Measurements from ENCODE around the gene DNAH2. TPM values are rescaled to one million over a fixed set of nuclear protein-coding genes. Genes with fewer than 3 reads are reported as not detected.

DNAH2 gene
- total and polyA plus RNA-seq, 4 donors, result 1.5 to 14.0 (median 7.6) TPM

GRCh38 chr17:7873051-7873450 lies 155.5 kb downstream of the DNAH2 start:
- WGBS, 2 donors, result 61 to 76% methylated on average over 4 of the region's 4 CpGs
- DNase-seq, result no peak
- Histone ChIP-seq H3K27ac (ENCODE audit: low read depth in 1 of 2, low read length in 1 of 2) (peak overlapping the region in 1 of 2 donors; percentile 56), H3K4me1 (ENCODE audit: control insufficient read depth in 5 of 5, insufficient read depth in 5 of 5, low read length in 5 of 5) (peaks cover 0 to 3% (median 0%) of the 10 kb centered on the region in 5 donors), H3K27me3 (ENCODE audit: control insufficient read depth in 3 of 3, insufficient read depth in 3 of 3, low read length in 2 of 3) (no peaks in the 10 kb centered on the region), H3K4me3 (no peak overlapping the region), H3K36me3 (ENCODE audit: control insufficient read depth in 4 of 4, insufficient read depth in 4 of 4, low read length in 4 of 4) (peaks cover 3 to 23% (median 8%) of the 10 kb centered on the region in 4 donors), H3K9ac (ENCODE audit: insufficient read depth in 1 of 2, low read length in 2 of 2) (peak overlapping the region in 1 of 2 donors; percentile 49), H3K9me3 (ENCODE audit: control insufficient read depth in 4 of 4, insufficient read depth in 3 of 4, low read length in 3 of 4) (no peaks in the 10 kb centered on the region)
- no peak for ATAC-seq (ENCODE audit: insufficient read depth, low FRiP score)
- no peak for TF ChIP-seq CTCF (IDR thresholded peaks at IDR 0.05; ENCODE audit: control extremely low read depth, extremely low read depth)

GRCh38 chr17:7875804-7876370 lies 158.3 kb downstream of the DNAH2 start:
- no peak for DNase-seq
- Histone ChIP-seq H3K9me3 (ENCODE audit: control insufficient read depth in 4 of 4, insufficient read depth in 3 of 4, low read length in 3 of 4) (no peaks in the 10 kb centered on the region), H3K4me1 (ENCODE audit: control insufficient read depth in 5 of 5, insufficient read depth in 5 of 5, low read length in 5 of 5) (peaks cover 0 to 3% (median 0%) of the 10 kb centered on the region in 5 donors), H3K36me3 (ENCODE audit: control insufficient read depth in 4 of 4, insufficient read depth in 4 of 4, low read length in 4 of 4) (peaks cover 3 to 29% (median 12%) of the 10 kb centered on the region in 4 donors), H3K4me3 (no peak overlapping the region), H3K9ac (ENCODE audit: insufficient read depth in 1 of 2, low read length in 2 of 2) (no peak overlapping the region), H3K27me3 (ENCODE audit: control insufficient read depth in 3 of 3, insufficient read depth in 3 of 3, low read length in 2 of 3) (no peaks in the 10 kb centered on the region), H3K27ac (ENCODE audit: low read depth in 1 of 2, low read length in 1 of 2) (no peak overlapping the region)
- no peak for TF ChIP-seq CTCF (IDR thresholded peaks at IDR 0.05; ENCODE audit: control extremely low read depth, extremely low read depth)
- ATAC-seq (ENCODE audit: insufficient read depth, low FRiP score), result no peak
- 63 to 77% methylated on average over 2 of the region's 2 CpGs for WGBS, 2 donors

DNA sequence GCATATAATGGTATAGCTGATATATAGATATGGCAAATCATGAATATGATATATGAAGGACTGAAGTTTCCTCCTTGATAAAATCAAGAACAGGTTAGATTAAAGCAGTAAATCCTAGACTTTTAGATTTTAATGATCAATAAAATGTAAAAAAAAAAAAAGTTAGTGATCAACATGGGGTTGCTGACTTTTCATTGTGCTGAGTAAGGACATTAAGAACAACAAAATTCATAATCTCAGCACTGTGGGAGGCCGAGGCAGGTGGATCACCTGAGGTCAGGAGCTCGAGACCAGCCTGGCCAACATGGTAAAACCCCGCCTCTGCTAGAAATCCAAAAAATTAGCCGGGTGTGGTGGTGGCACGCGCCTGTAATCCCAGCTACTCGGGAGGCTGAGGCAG lies 160.7 kb downstream of the DNAH2 start:
- 89 to 95% methylated on average over 7 of the region's 7 CpGs for WGBS, 2 donors
- ATAC-seq (ENCODE audit: insufficient read depth, low FRiP score) (no peak), DNase-seq (no peak)
- no peaks in the 10 kb centered on the region for H3K9me3 ChIP-seq (ENCODE audit: control insufficient read depth in 4 of 4, insufficient read depth in 3 of 4, low read length in 3 of 4)
- H3K27ac ChIP-seq (ENCODE audit: low read depth in 1 of 2, low read length in 1 of 2), result no peak overlapping the region
- peaks cover 0 to 21% (median 5%) of the 10 kb centered on the region in 5 donors for H3K4me1 ChIP-seq (ENCODE audit: control insufficient read depth in 5 of 5, insufficient read depth in 5 of 5, low read length in 5 of 5)
- H3K27me3 ChIP-seq (ENCODE audit: control insufficient read depth in 3 of 3, insufficient read depth in 3 of 3, low read length in 2 of 3), result no peaks in the 10 kb centered on the region
- TF ChIP-seq CTCF (IDR thresholded peaks at IDR 0.05; ENCODE audit: control extremely low read depth, extremely low read depth), result no peak
- peaks cover 3 to 26% (median 17%) of the 10 kb centered on the region in 4 donors for H3K36me3 ChIP-seq (ENCODE audit: control insufficient read depth in 4 of 4, insufficient read depth in 4 of 4, low read length in 4 of 4)
- H3K9ac ChIP-seq (ENCODE audit: insufficient read depth in 1 of 2, low read length in 2 of 2), result no peak overlapping the region
- no peak overlapping the region for H3K4me3 ChIP-seq

Data from lung (tissue), 12 donors.